ENCODE measurements around the gene PIEZO2.

- TF ChIP-seq CTCF (IDR thresholded peaks at IDR 0.05) (no peak), REST (IDR thresholded peaks at IDR 0.05; ENCODE audit: insufficient read depth in 1 of 2, low read depth in 2 of 2, low read length in 1 of 2) (no peak), POLR2AphosphoS5 (IDR thresholded peaks at IDR 0.05; ENCODE audit: low read depth, low read length) (no peak), TCF7L2 (IDR thresholded peaks at IDR 0.05; ENCODE audit: low read depth, low read length) (no peak), SIN3A (IDR thresholded peaks at IDR 0.05; ENCODE audit: borderline replicate concordance, insufficient read depth, low read depth, low read length) (no peak)
These were observed 488.1 kb downstream of the PIEZO2 start for GRCh38 chr18:10661317-10661716.

Measured in Panc1 (cell line).